BLaER1 (cell line): ENCODE measurements around the gene TBC1D22A.
"Not testable (repeated sequence)": the region's sequence is repeated elsewhere in the genome, so short reads cannot be mapped to it uniquely, and the experiment has no call there.

Source experiments
- H3K27ac ChIP-seq: shearing (Covaris generic); formaldehyde crosslinking; 2 replicates; pipeline ENCODE4 v1.8.1; 2022
- H3K27me3 ChIP-seq: shearing (Covaris generic); formaldehyde crosslinking; 2 replicates; pipeline ENCODE4 v1.8.1; 2022
- H3K36me3 ChIP-seq: shearing (Covaris generic); formaldehyde crosslinking; 2 replicates; pipeline ENCODE4 v1.8.1; 2022
- H3K4me1 ChIP-seq: shearing (Covaris generic); formaldehyde crosslinking; 2 replicates; pipeline ENCODE4 v1.8.1; 2022
- H3K4me2 ChIP-seq: shearing (Covaris generic); formaldehyde crosslinking; 2 replicates; pipeline ENCODE4 v1.8.1; 2022
- H3K4me3 ChIP-seq: shearing (Covaris generic); formaldehyde crosslinking; 2 replicates; pipeline ENCODE4 v1.8.1; 2022
- H3K9ac ChIP-seq: shearing (Covaris generic); formaldehyde crosslinking; 2 replicates; pipeline ENCODE4 v1.8.1; 2022
- H3K9me3 ChIP-seq: shearing (Covaris generic); formaldehyde crosslinking; 2 replicates; pipeline ENCODE4 v1.8.1; 2022
- H4K20me1 ChIP-seq: shearing (Covaris generic); formaldehyde crosslinking; 2 replicates; pipeline ENCODE4 v1.8.1; 2022
- Cebpa-rat ChIP-seq: shearing (Covaris generic); IDR thresholded peaks from 2 replicates; pipeline ENCODE4 v1.8.1; 2022

Gene TBC1D22A

GRCh38 chr22:46974631-46975585, 212.5 kb downstream of the TBC1D22A start:
- TF ChIP-seq Cebpa-rat, result no peak
- no peak overlapping the region for H3K9ac ChIP-seq
- peaks cover 40% of the 10 kb centered on the region for H4K20me1 ChIP-seq
- H3K9me3 ChIP-seq, result no peaks in the 10 kb centered on the region
- no peak overlapping the region for H3K4me3 ChIP-seq
- peaks cover 26% of the 10 kb centered on the region for H3K4me1 ChIP-seq
- no peak overlapping the region for H3K27ac ChIP-seq
- peaks cover 72% of the 10 kb centered on the region for H3K36me3 ChIP-seq
- no peaks in the 10 kb centered on the region for H3K27me3 ChIP-seq
- no peak overlapping the region for H3K4me2 ChIP-seq

GRCh38 chr22:46976143-46976542, 213.7 kb downstream of the TBC1D22A start:
- TF ChIP-seq Cebpa-rat, result no peak
- Histone ChIP-seq H3K4me2 (no peak overlapping the region), H3K9me3 (no peaks in the 10 kb centered on the region), H4K20me1 (peaks cover 28% of the 10 kb centered on the region), H3K27ac (no peak overlapping the region), H3K9ac (no peak overlapping the region), H3K27me3 (no peaks in the 10 kb centered on the region), H3K4me3 (no peak overlapping the region), H3K36me3 (peaks cover 78% of the 10 kb centered on the region), H3K4me1 (peaks cover 13% of the 10 kb centered on the region)

GRCh38 chr22:46976598-46976997, 214.1 kb downstream of the TBC1D22A start:
- Histone ChIP-seq H3K9ac (no peak overlapping the region), H3K36me3 (peaks cover 83% of the 10 kb centered on the region), H3K27ac (no peak overlapping the region), H4K20me1 (peaks cover 24% of the 10 kb centered on the region), H3K27me3 (no peaks in the 10 kb centered on the region), H3K4me1 (peaks cover 9% of the 10 kb centered on the region), H3K9me3 (no peaks in the 10 kb centered on the region), H3K4me3 (no peak overlapping the region), H3K4me2 (no peak overlapping the region)
- TF ChIP-seq Cebpa-rat, result no peak

- H3K4me2 ChIP-seq, result no peak overlapping the region
- H3K27ac ChIP-seq, result no peak overlapping the region
- TF ChIP-seq Cebpa-rat, result no peak
- peaks cover 12% of the 10 kb centered on the region for H4K20me1 ChIP-seq
- no peaks in the 10 kb centered on the region for H3K9me3 ChIP-seq
- no peak overlapping the region for H3K4me3 ChIP-seq
- no peaks in the 10 kb centered on the region for H3K4me1 ChIP-seq
- H3K36me3 ChIP-seq, result peaks cover 80% of the 10 kb centered on the region
- no peaks in the 10 kb centered on the region for H3K27me3 ChIP-seq
- no peak overlapping the region for H3K9ac ChIP-seq
Measured at GRCh38 chr22:46977656-46978343, 215.3 kb downstream of the TBC1D22A start.

- not testable (repeated sequence) for H3K4me1 ChIP-seq, H3K27me3 ChIP-seq, H3K4me3 ChIP-seq, H3K9me3 ChIP-seq, H3K9ac ChIP-seq, H3K27ac ChIP-seq, H3K4me2 ChIP-seq
- peaks cover 76% of the 10 kb centered on the region for H3K36me3 ChIP-seq
- peaks cover 14% of the 10 kb centered on the region for H4K20me1 ChIP-seq
Measured at GRCh38 chr22:46978668-46979067, 216.2 kb downstream of the TBC1D22A start.

GRCh38 chr22:46979506-46979905, 217.1 kb downstream of the TBC1D22A start:
- Histone ChIP-seq H3K27me3 (no peaks in the 10 kb centered on the region), H3K9me3 (no peaks in the 10 kb centered on the region), H3K36me3 (peaks cover 70% of the 10 kb centered on the region), H3K27ac (no peak overlapping the region), H3K4me1 (no peaks in the 10 kb centered on the region), H3K4me2 (no peak overlapping the region), H3K4me3 (no peak overlapping the region), H4K20me1 (peaks cover 8% of the 10 kb centered on the region), H3K9ac (no peak overlapping the region)
- TF ChIP-seq Cebpa-rat, result no peak

GRCh38 chr22:46980392-46980791, 217.9 kb downstream of the TBC1D22A start:
- peaks cover 61% of the 10 kb centered on the region for H3K36me3 ChIP-seq

GRCh38 chr22:46982635-46983034, 220.2 kb downstream of the TBC1D22A start:
- Histone ChIP-seq H3K36me3 (peaks cover 47% of the 10 kb centered on the region), H3K4me1 (no peaks in the 10 kb centered on the region), H3K27me3 (no peaks in the 10 kb centered on the region), H4K20me1 (peaks cover 13% of the 10 kb centered on the region; the same call in 1 of the 2 replicates), H3K9me3 (no peaks in the 10 kb centered on the region), H3K9ac (no peak overlapping the region), H3K4me2 (no peak overlapping the region), H3K4me3 (no peak overlapping the region), H3K27ac (no peak overlapping the region)
- no peak for TF ChIP-seq Cebpa-rat

More at GRCh38 chr22:46980392-46980791, 217.9 kb downstream of the TBC1D22A start:
- no peak overlapping the region for H3K9ac ChIP-seq
- no peak overlapping the region for H3K27ac ChIP-seq
- no peaks in the 10 kb centered on the region for H3K4me1 ChIP-seq
- no peaks in the 10 kb centered on the region for H3K9me3 ChIP-seq
- H4K20me1 ChIP-seq, result peaks cover 7% of the 10 kb centered on the region; the same call in 1 of the 2 replicates
- H3K4me2 ChIP-seq, result no peak overlapping the region
- no peaks in the 10 kb centered on the region for H3K27me3 ChIP-seq
- TF ChIP-seq Cebpa-rat, result no peak
- H3K4me3 ChIP-seq, result no peak overlapping the region

GRCh38 chr22:46983046-46983445, 220.6 kb downstream of the TBC1D22A start:
- no peaks in the 10 kb centered on the region for H3K4me1 ChIP-seq
- H4K20me1 ChIP-seq, result peaks cover 13% of the 10 kb centered on the region; the same call in 1 of the 2 replicates
- TF ChIP-seq Cebpa-rat, result no peak
- no peaks in the 10 kb centered on the region for H3K9me3 ChIP-seq
- peaks cover 47% of the 10 kb centered on the region for H3K36me3 ChIP-seq
- H3K4me3 ChIP-seq, result no peak overlapping the region
- no peak overlapping the region for H3K4me2 ChIP-seq
- H3K9ac ChIP-seq, result no peak overlapping the region
- no peaks in the 10 kb centered on the region for H3K27me3 ChIP-seq
- H3K27ac ChIP-seq, result no peak overlapping the region
